ENCODE results near the gene C14orf119. TPM values are rescaled to one million over a fixed set of nuclear protein-coding genes. Genes with fewer than 3 reads are reported as not detected.

Gene C14orf119
- total RNA-seq, 1 donor from 2014 or later, result 53.0 TPM

DNA sequence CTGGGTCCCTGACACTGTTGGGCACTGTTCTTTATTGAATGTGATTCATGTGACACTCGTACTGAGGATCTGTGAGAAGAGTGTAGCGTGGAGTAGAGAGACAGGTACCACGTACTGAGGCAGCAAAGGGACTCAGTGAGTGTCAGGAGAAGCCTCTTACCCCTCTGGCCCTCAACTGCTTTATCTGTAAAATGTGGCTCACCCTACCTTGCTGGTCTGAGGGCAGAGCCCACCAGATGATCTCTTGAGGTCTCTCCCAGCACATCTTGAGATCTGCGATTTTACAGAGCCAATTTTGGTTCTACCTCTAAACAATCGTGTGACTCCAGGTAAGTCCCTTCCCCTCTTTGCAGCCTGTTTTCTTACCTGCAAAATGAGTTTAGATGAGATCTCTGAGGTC lies 20.6 kb downstream of the C14orf119 start:
- DNase-seq (ENCODE audit: extremely low spot score, unreplicated experiment), result no peak
- Mint-ChIP-seq H3K36me3 (no peaks in the 10 kb centered on the region), H3K27me3 (peaks cover 11% of the 10 kb centered on the region), H3K27ac (no peak overlapping the region), H3K4me1 (ENCODE audit: unreplicated experiment) (peaks cover 13% of the 10 kb centered on the region), H3K9me3 (no peaks in the 10 kb centered on the region), H3K4me3 (no peak overlapping the region)
- TF ChIP-seq, protein P1, sequence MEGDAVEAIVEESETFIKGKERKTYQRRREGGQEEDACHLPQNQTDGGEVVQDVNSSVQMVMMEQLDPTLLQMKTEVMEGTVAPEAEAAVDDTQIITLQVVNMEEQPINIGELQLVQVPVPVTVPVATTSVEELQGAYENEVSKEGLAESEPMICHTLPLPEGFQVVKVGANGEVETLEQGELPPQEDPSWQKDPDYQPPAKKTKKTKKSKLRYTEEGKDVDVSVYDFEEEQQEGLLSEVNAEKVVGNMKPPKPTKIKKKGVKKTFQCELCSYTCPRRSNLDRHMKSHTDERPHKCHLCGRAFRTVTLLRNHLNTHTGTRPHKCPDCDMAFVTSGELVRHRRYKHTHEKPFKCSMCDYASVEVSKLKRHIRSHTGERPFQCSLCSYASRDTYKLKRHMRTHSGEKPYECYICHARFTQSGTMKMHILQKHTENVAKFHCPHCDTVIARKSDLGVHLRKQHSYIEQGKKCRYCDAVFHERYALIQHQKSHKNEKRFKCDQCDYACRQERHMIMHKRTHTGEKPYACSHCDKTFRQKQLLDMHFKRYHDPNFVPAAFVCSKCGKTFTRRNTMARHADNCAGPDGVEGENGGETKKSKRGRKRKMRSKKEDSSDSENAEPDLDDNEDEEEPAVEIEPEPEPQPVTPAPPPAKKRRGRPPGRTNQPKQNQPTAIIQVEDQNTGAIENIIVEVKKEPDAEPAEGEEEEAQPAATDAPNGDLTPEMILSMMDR (conservative IDR thresholded peaks at IDR 0.05), result no peak

DNA sequence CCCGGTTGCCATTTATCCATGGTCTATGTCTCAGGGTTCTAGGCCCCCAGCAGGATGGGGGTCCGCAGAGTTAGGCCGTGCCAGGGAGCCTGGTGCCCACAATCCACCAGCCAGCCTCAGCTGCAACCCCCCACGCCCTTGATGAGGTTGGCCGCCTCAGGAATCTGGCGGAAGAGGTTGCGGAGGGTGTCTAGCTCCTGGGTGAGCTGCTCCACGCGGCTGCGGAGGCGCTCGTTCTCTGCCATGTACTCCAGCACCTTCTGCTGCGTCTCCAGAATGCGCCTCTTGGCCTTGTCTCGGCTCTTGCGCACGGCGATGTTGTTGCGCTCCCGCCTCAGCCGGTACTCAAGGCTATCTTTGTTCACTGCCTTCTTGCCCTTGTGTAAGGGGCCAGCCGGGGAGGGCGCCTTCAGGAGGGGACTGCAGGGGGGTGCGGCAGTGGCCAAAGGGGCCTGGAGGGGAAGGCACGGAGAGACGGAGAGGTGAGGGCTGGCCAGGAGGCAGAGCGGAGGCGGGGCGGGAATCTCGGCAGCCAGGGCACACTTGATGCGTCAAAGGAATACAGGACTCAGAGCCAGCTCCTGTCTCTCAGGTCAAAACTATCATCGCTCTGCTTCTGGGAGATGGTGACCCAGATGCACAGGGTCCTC lies 22.2 kb downstream of the C14orf119 start:
- no peak for DNase-seq (ENCODE audit: extremely low spot score, unreplicated experiment)
- Mint-ChIP-seq H3K27me3 (peaks cover 14% of the 10 kb centered on the region), H3K4me1 (ENCODE audit: unreplicated experiment) (peaks cover 22% of the 10 kb centered on the region), H3K4me3 (no peak overlapping the region), H3K27ac (no peak overlapping the region), H3K9me3 (no peaks in the 10 kb centered on the region), H3K36me3 (no peaks in the 10 kb centered on the region)
- TF ChIP-seq, protein P1 (conservative IDR thresholded peaks at IDR 0.05), result no peak

DNA sequence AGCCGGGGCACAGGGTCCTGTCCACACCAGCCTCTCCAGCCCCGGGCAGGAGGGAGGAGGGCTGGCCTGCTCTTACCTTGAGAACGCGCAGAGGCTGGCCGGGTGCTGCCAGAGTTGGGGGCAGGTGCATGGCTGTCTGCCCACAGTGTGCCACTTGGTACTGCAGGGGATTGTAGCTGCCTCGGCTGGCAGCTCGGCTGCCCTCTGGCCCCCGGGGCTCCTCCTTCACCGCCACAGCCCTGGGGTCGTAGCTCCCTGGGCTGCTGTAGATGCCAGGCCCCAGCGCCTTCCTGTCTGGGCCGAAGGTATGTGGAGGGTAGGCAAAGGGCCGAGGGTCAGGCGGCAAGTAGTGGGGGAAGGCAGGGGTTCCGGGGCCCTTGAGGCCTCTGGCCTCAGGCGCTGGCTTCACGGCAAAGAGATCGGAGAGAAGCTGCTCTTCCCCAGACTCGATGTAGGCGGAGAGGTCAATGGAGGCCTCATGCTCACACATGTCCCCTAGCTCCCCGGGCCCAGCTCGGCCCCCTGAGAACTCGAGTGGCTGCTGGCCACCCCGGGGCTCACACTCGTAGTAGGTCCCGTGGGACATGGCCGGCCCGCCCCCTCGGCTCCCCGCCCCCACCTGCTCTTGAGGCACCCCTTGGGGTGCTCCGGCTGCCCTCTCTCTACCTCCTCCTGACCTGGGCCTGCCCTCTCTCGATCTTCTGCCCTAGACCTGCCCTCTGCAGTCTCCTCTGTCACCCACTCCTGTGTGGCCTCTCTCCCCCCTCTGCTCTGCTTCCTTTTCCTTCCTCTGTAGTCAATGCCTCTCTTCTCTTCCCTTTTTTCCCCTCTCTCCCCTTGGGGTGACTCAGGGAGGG lies 23.4 kb downstream of the C14orf119 start, which contains the start of gene CEBPE:
Gene CEBPE, minus strand, starts transcription at position 750 of the 857 bp plus-strand sequence. Its CDS starts 164 bp downstream, at position 586.
- Mint-ChIP-seq H3K27me3 (peaks cover 14% of the 10 kb centered on the region), H3K9me3 (no peaks in the 10 kb centered on the region), H3K36me3 (no peaks in the 10 kb centered on the region), H3K27ac (no peak within 1 kb of the TSS), H3K4me1 (ENCODE audit: unreplicated experiment) (peaks cover 26% of the 10 kb centered on the region), H3K4me3 (no peak within 1 kb of the TSS)
- TF ChIP-seq, protein P1 (conservative IDR thresholded peaks at IDR 0.05), result no peak
- no peak for DNase-seq (ENCODE audit: extremely low spot score, unreplicated experiment)

DNA sequence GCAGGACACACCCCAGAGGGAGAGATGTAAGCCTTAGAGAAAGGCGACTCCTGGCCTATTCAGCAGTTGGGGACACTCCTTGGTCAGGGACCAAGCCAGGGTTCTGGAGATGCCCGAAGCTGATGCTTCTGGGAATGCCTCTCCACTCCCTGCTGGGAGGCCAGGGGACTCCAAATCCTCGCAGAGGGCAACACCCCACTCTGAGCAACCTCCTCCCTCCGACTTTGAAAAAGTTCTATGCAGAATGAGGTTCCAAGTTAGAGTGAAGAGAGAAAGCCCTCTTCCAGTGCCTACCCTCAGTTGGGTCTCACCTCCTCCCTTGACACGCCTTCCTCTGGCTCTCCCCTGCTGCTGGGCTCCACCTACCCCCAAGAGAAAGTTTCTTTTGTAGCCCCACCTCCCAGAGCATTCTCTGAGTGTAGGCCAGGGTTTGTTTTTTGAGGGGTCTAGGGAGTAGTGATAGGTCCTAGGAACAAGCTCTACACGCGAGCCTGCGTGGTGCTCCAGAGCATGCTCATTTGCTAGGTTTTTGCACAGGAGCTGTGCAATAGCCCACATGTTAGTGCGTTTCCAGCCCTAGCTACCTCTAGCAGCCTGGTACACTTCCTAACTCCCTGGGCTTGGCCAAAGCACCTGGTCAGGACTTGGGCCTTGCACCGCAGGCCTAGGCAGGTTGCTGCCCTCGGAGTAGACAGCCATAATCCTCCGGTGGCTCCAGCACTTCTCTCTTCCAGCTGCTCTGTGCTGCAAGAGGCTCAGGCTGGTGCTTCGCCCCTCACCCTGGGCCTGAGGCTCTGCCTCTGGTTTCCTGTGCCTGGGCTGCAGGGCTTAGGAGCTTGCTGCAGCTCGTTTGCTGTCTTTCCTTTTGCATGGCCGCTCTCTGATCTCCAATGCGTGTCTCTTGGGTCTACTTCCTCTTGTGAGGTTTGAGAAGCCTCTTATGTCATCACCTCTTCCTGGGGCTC lies 24.3 kb downstream of the C14orf119 start:
- Mint-ChIP-seq H3K4me1 (ENCODE audit: unreplicated experiment) (peaks cover 28% of the 10 kb centered on the region), H3K36me3 (no peaks in the 10 kb centered on the region), H3K27me3 (peaks cover 10% of the 10 kb centered on the region), H3K9me3 (no peaks in the 10 kb centered on the region), H3K4me3 (no peak overlapping the region), H3K27ac (no peak overlapping the region)
- TF ChIP-seq, protein P1 (conservative IDR thresholded peaks at IDR 0.05), result no peak
- DNase-seq (ENCODE audit: extremely low spot score, unreplicated experiment), result no peak

Data from type B pancreatic cell (in vitro differentiated cells).